ENCODE data around the gene CSTB. TPM values are rescaled to one million over a fixed set of nuclear protein-coding genes. Genes with fewer than 3 reads are reported as not detected.

Gene CSTB
- total RNA-seq, 1 donor from 2014 or later, result 16.0 TPM

GRCh38 chr21:43783098-43783700, 7.1 kb upstream of the CSTB start:
- POLR2A ChIA-PET, result interaction anchor here (0.5 to 1.2 kb wide), 2 partner anchors 36 to 421 kb away, joined by 3 to 5 read pairs; no protein-coding TSS in a partner anchor
- intact Hi-C loops (cut with micrococcal nuclease), result no loop called here
- no peak for DNase-seq
- H3K4me3 Mint-ChIP-seq, result no peak overlapping the region
- ATAC-seq (ENCODE audit: low read depth), result no peak
- H3K9me3 Mint-ChIP-seq, result no peaks in the 10 kb centered on the region
- H3K36me3 Mint-ChIP-seq (ENCODE audit: low read depth), result no peaks in the 10 kb centered on the region
- H3K4me1 Mint-ChIP-seq, result peaks cover 10% of the 10 kb centered on the region
- CTCF ChIA-PET, result no interaction called here
- TF ChIP-seq, protein P1, sequence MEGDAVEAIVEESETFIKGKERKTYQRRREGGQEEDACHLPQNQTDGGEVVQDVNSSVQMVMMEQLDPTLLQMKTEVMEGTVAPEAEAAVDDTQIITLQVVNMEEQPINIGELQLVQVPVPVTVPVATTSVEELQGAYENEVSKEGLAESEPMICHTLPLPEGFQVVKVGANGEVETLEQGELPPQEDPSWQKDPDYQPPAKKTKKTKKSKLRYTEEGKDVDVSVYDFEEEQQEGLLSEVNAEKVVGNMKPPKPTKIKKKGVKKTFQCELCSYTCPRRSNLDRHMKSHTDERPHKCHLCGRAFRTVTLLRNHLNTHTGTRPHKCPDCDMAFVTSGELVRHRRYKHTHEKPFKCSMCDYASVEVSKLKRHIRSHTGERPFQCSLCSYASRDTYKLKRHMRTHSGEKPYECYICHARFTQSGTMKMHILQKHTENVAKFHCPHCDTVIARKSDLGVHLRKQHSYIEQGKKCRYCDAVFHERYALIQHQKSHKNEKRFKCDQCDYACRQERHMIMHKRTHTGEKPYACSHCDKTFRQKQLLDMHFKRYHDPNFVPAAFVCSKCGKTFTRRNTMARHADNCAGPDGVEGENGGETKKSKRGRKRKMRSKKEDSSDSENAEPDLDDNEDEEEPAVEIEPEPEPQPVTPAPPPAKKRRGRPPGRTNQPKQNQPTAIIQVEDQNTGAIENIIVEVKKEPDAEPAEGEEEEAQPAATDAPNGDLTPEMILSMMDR (IDR thresholded peaks at IDR 0.05), result no peak
- H3K27me3 Mint-ChIP-seq, result no peaks in the 10 kb centered on the region
- H3K27ac Mint-ChIP-seq, result no peak overlapping the region

GRCh38 chr21:43782431-43783097, 6.5 kb upstream of the CSTB start:
- DNase-seq, result no peak
- intact Hi-C loops (cut with micrococcal nuclease), result no loop called here
- Mint-ChIP-seq H3K4me1 (peaks cover 10% of the 10 kb centered on the region), H3K9me3 (no peaks in the 10 kb centered on the region), H3K27me3 (no peaks in the 10 kb centered on the region), H3K4me3 (no peak overlapping the region), H3K36me3 (ENCODE audit: low read depth) (no peaks in the 10 kb centered on the region), H3K27ac (no peak overlapping the region)
- ChIA-PET CTCF (no interaction called here), POLR2A (interaction anchor here (1.2 kb wide), 1 partner anchor 37 kb away, joined by 3 read pairs; no protein-coding TSS in a partner anchor)
- no peak for ATAC-seq (ENCODE audit: low read depth)
- TF ChIP-seq, protein P1 (IDR thresholded peaks at IDR 0.05), result no peak

DNA sequence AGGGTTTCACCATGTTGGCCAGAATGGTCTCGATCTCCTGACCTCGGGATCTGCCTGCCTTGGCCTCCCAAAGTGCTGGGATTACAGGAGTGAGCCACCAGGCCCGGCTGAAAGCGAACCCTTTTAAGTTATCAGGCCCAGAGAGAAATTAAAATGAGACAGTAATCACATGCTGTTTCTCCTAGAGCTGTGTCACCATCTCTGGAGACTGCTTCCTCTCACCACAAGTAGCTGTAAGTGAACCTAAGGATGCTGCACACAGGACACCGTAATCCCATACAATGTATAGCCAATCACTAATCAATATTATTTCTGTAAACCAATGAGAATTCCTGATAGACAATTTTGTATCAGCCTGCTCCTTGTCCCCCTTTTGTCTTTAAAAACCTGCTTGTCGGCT, 5.7 kb upstream of the CSTB start:
- ATAC-seq (ENCODE audit: low read depth) (no peak), DNase-seq (no peak)
- H3K27me3 Mint-ChIP-seq, result no peaks in the 10 kb centered on the region
- no peaks in the 10 kb centered on the region for H3K36me3 Mint-ChIP-seq (ENCODE audit: low read depth)
- no peaks in the 10 kb centered on the region for H3K9me3 Mint-ChIP-seq
- POLR2A ChIA-PET, result interaction anchor here (1.2 kb wide), 1 partner anchor 37 kb away, joined by 3 read pairs; no protein-coding TSS in a partner anchor
- H3K4me3 Mint-ChIP-seq, result no peak overlapping the region
- H3K4me1 Mint-ChIP-seq, result peaks cover 10% of the 10 kb centered on the region
- intact Hi-C loops (cut with micrococcal nuclease), result no loop called here
- no peak overlapping the region for H3K27ac Mint-ChIP-seq
- TF ChIP-seq, protein P1 (IDR thresholded peaks at IDR 0.05), result no peak
- CTCF ChIA-PET, result no interaction called here

GRCh38 chr21:43779660-43780059, 3.6 kb upstream of the CSTB start:
- H3K4me3 Mint-ChIP-seq, result no peak overlapping the region
- peaks cover 19% of the 10 kb centered on the region for H3K4me1 Mint-ChIP-seq
- no peak for DNase-seq
- no peak overlapping the region for H3K27ac Mint-ChIP-seq
- no peaks in the 10 kb centered on the region for H3K9me3 Mint-ChIP-seq
- no peaks in the 10 kb centered on the region for H3K27me3 Mint-ChIP-seq
- no peak for ATAC-seq (ENCODE audit: low read depth)
- ChIA-PET CTCF (no interaction called here), POLR2A (no interaction called here)
- intact Hi-C loops (cut with micrococcal nuclease), result no loop called here
- TF ChIP-seq, protein P1 (IDR thresholded peaks at IDR 0.05), result no peak
- H3K36me3 Mint-ChIP-seq (ENCODE audit: low read depth), result peaks cover under 1% of the 10 kb centered on the region

GRCh38 chr21:43778469-43779335, 2.6 kb upstream of the CSTB start:
- no peaks in the 10 kb centered on the region for H3K9me3 Mint-ChIP-seq
- TF ChIP-seq, protein P1 (IDR thresholded peaks at IDR 0.05), result no peak
- CTCF ChIA-PET, result no interaction called here
- no peak overlapping the region for H3K27ac Mint-ChIP-seq
- H3K4me3 Mint-ChIP-seq, result peak overlapping the region; percentile 52
- POLR2A ChIA-PET, result no interaction called here
- H3K27me3 Mint-ChIP-seq, result no peaks in the 10 kb centered on the region
- DNase-seq, result no peak
- H3K4me1 Mint-ChIP-seq, result peaks cover 27% of the 10 kb centered on the region
- peaks cover 10% of the 10 kb centered on the region for H3K36me3 Mint-ChIP-seq (ENCODE audit: low read depth)
- intact Hi-C loops (cut with micrococcal nuclease), result no loop called here
- no peak for ATAC-seq (ENCODE audit: low read depth)
